ENCODE data around the gene LRP2BP. TPM values are rescaled to one million over a fixed set of nuclear protein-coding genes. Genes with fewer than 3 reads are reported as not detected.

LRP2BP gene
- total RNA-seq, result 9.7 TPM

DNA sequence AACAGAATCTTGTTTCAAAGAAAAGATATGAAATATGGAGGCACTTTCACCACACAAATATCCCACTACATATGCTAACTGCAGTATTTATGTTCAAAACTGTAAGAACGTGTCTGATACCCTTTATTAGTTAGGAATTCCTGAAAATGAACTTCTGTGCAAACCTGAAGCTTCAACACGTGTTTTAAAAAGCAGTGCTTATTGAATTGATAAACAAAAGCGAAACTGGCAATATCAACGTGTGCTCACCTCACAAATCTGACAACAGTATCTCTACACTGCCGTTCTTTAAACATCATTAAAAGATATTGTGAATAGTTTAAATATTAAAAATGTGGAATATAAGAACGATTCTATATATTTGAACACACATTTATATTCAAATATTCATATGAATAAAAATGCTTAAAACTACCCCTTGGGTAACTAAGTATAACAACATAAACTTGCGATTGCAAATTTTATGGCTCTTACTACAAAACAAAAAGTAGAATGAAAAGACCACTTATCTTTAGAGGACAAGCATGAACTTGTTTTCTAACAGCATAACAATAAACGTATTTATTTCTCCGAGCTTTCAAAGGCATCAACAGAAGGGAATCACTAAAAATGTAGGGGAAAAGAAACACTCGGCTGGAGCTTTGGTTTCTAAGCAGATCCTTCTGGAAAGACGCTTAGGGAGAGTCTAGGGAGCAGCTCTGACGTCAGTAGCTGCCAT lies at the start of gene LRP2BP:
TSS of gene LRP2BP (minus strand) at position 687 of the 718 bp plus-strand sequence. CDS start 17,738 bp downstream, outside the sequence.

DNA sequence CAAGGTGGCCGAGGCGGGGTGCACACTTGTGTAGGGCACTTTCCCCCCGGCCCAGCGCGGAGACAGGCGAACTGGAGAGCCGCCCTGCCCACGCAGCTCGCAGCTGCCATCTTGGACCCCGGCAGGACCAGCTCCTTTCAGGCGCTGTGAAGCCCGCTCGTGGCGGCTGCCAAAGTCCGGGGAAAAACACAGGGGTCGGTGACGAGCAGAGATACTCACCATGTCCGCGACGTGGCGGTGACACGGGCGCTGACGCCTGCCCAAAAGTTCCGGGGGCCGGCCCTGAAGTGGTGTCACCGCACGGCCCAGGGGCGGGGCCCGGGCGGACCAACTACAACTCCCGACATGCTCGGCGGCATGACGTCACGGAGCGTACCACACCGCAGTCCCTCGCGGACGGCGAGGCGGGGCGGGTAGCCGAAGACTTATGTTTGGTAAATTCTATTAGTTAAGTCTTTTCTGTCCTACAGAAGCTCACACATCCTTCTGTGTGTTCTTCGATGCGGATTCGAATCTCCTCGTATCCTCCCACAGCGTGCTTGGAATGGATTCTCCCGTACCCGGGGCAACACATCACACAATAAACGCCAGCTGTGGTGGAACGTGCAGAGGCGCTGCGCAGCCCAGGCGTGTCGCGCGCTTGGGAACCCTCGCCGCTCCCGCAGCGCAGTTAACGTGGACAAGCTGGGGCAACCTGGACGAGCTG lies 30.1 kb upstream of the LRP2BP start, which contains the start of gene UFSP2:
TSS of gene UFSP2 (minus strand) at position 318 of the 706 bp plus-strand sequence. CDS start at position 222, 96 bp downstream.

DNA sequence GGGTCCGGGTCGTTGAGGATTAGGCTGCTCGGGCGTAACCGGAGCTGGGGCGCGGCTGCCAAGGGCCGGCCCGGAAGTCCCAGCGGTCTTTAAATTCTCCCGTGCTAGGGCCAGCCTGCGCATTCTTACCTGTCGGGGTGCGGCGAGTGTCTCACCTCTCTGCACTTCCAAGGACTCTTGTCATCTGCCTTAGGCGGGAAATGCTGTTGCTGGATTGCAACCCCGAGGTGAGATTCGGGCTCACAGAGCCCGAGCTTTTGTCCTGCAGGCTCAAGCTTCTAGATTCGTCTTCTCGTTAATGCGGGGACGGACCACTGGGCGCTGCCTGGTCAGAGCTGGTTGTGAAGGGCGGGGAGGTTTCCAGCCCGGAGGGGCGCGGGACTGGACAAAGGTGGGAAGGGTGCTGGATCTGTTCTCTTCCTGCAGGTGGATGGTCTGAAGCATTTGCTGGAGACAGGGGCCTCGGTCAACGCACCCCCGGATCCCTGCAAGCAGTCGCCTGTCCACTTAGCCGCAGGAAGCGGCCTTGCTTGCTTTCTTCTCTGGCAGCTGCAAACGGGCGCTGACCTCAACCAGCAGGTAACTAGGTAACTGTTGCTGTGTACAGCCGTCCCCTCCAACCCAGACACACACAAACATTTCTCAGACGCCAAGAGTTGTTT lies 1.1 kb upstream of the LRP2BP start, which contains the start of gene ANKRD37:
TSS of gene ANKRD37 (plus strand) at position 118 of the 662 bp plus-strand sequence. CDS start at position 201, 83 bp downstream.

Other genes starting within 250 kb of the LRP2BP start
- gene CFAP97, start 191.9 kb downstream of the LRP2BP start, total RNA-seq, result 52.4 TPM
- 56.1 TPM for gene SNX25, start 186.3 kb downstream of the LRP2BP start, total RNA-seq
- gene ANKRD37, start 917 bp upstream of the LRP2BP start, total RNA-seq, result 71.8 TPM
- 60.0 TPM for gene UFSP2, start 30.0 kb upstream of the LRP2BP start, total RNA-seq
- gene CCDC110, start 75.8 kb upstream of the LRP2BP start, total RNA-seq, result 3.7 TPM
- 128 TPM for gene PDLIM3, start 139.6 kb upstream of the LRP2BP start, total RNA-seq